ENCODE measurements around the gene SEMA4B.

GRCh38 chr15:90241343-90242192 is 40.4 kb downstream of the SEMA4B start:
- TF ChIP-seq POLR2A (IDR thresholded peaks at IDR 0.05; ENCODE audit: low read depth, low read length) (no peak), POLR2AphosphoS5 (IDR thresholded peaks at IDR 0.05; ENCODE audit: low read depth, low read length) (no peak), TAF1 (IDR thresholded peaks at IDR 0.05; ENCODE audit: borderline replicate concordance, low read depth, low read length) (no peak)

Measured in GM12892 (cell line).